Mammary epithelial cell (primary cell): ENCODE measurements around the gene TRPM2.

Experiments
- EZH2 ChIP-seq: IDR thresholded peaks from 2 replicates; pipeline ENCODE4 v1.6.1; 2012; ENCODE audit warnings: low read length, inconsistent platforms, borderline replicate concordance
- TF ChIP-seq, protein P1 (sequence below), 2 donors: IDR thresholded peaks in 1 of 2; conservative IDR thresholded peaks in 1 of 2; 2 replicates each; pipeline ENCODE4 v1.5.1; 2011 to 2012; ENCODE audit warnings: inconsistent platforms in 2 of 2, low read length in 2 of 2, mild to moderate bottlenecking in 2 of 2, control low read depth in 1 of 2, low read depth in 1 of 2; ENCODE audit not compliant: insufficient read depth in 1 of 2; ENCODE audit errors: extremely low read depth in 1 of 2

DNA sequence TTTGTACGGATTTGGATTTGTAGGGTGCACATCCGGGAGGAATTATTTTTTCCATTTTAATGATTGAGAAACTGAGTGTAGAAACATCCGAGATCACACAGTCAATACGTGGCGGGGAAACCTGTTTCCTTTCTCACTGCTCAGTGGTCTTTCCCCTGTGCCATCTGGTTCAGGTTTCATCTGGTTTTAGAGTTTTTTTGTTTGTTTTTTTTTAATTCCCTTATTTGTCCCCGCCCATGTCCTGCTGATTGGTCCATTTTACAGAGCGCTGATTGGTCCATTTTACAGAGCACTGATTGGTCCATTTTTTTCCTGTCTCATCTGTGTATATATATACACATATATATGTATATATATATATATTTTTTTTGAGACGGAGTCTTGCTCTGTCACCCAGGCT lies 6.0 kb downstream of the TRPM2 start:
- TF ChIP-seq, protein P1, sequence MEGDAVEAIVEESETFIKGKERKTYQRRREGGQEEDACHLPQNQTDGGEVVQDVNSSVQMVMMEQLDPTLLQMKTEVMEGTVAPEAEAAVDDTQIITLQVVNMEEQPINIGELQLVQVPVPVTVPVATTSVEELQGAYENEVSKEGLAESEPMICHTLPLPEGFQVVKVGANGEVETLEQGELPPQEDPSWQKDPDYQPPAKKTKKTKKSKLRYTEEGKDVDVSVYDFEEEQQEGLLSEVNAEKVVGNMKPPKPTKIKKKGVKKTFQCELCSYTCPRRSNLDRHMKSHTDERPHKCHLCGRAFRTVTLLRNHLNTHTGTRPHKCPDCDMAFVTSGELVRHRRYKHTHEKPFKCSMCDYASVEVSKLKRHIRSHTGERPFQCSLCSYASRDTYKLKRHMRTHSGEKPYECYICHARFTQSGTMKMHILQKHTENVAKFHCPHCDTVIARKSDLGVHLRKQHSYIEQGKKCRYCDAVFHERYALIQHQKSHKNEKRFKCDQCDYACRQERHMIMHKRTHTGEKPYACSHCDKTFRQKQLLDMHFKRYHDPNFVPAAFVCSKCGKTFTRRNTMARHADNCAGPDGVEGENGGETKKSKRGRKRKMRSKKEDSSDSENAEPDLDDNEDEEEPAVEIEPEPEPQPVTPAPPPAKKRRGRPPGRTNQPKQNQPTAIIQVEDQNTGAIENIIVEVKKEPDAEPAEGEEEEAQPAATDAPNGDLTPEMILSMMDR (conservative IDR thresholded peaks at IDR 0.05 in 1 of 2, IDR thresholded peaks at IDR 0.05 in 1 of 2; ENCODE audit: extremely low read depth in 1 of 2, insufficient read depth in 1 of 2, low read depth in 1 of 2, low read length in 2 of 2) = no peak
- TF ChIP-seq EZH2 = no peak
